Fibroblast of villous mesenchyme (primary cell): ENCODE measurements around the gene PYGB. TPM values are rescaled to one million over a fixed set of nuclear protein-coding genes. Genes with fewer than 3 reads are reported as not detected.
A peak's percentile ranks its signal among the peaks of the same experiment; 100 is the strongest.

ENCODE experiments used
- DNase-seq: peaks from one replicate; pipeline ENCODE4 v3.0.0-alpha.2; 2010; ENCODE audit warnings: low read depth
- H3K4me3 ChIP-seq: 2 replicates; pipeline ENCODE4 v1.5.1; 2011; ENCODE audit warnings: low read depth, mild to moderate bottlenecking, low read length
- total RNA-seq: library from RNA; depleted of rRNA; stranded (reverse); fragments of >200 nt; gene quantifications from 2 replicates; pipeline ENCODE4 v1.2.3, GENCODE V29; 2012
- TF ChIP-seq, protein P1 (sequence below): IDR thresholded peaks from 2 replicates; pipeline ENCODE4 v1.5.1; 2012; ENCODE audit warnings: low read depth, mild to moderate bottlenecking, low read length; ENCODE audit not compliant: insufficient read depth

PYGB gene
- total RNA-seq, 1 donor, result 110 TPM

DNA sequence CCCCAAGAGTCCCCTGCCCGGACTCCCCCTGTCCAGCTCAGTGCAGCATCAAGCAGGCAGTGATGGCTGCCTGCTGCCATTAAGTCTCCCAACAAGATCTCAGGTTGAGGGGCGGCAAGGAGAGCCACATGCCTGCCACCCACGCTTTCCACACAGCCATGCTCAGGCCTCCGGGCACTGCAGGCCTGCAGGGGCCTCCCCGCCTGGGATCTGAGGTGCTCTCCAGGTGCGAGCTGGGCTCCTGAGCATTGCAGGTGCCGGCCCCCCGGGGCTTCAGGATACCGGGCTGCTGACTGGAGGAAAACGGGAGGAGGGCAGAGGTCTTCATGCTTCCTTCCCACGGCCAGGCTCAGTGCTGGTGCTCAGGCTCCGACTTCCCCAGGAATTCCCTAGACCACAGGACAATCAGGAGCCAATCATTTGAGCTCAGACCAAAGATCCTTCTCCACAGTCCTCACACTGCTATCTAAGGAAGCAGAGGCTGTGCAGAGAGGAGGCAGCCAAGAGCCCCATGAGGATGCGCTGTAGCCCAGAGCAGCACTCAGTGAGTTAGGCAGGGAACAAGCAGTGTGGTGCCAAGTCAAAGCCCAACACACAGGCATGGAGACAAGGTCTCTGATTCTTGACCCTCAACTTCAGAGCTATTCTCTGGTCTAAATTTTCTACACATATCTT is 52.7 kb downstream of the PYGB start:
- H3K4me3 ChIP-seq, result no peak overlapping the region
- DNase-seq, result peak; percentile 20
- TF ChIP-seq, protein P1, sequence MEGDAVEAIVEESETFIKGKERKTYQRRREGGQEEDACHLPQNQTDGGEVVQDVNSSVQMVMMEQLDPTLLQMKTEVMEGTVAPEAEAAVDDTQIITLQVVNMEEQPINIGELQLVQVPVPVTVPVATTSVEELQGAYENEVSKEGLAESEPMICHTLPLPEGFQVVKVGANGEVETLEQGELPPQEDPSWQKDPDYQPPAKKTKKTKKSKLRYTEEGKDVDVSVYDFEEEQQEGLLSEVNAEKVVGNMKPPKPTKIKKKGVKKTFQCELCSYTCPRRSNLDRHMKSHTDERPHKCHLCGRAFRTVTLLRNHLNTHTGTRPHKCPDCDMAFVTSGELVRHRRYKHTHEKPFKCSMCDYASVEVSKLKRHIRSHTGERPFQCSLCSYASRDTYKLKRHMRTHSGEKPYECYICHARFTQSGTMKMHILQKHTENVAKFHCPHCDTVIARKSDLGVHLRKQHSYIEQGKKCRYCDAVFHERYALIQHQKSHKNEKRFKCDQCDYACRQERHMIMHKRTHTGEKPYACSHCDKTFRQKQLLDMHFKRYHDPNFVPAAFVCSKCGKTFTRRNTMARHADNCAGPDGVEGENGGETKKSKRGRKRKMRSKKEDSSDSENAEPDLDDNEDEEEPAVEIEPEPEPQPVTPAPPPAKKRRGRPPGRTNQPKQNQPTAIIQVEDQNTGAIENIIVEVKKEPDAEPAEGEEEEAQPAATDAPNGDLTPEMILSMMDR, result peak; percentile 11

DNA sequence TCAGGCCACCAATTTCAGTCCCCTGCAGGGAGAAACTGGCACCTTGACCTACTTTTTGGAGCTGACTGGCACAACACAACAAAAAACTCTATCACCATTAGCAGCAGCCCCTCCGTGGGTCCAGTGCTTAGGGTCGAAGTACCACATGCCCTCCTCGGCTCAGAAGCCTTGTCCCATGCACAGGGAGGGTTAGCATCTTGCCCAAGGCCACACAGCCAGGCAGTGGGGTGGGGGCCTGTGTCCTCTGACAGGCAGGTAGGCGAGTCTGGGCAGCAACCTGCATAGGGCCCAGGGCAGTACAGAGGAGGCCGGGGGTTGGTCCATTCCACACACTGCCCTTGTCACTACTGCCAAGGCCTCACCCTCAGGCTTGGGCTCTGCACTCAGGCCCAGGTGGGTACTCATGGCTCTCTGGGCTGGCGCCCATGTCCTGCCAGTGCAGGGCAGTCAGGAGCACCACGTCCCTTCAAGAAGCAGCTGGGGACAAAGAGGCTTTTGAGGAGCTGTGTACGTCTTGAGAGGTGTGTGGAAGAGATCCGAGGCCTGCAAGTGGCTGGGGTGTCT is 53.6 kb downstream of the PYGB start:
- no peak for DNase-seq
- TF ChIP-seq, protein P1, result no peak
- H3K4me3 ChIP-seq, result no peak overlapping the region

DNA sequence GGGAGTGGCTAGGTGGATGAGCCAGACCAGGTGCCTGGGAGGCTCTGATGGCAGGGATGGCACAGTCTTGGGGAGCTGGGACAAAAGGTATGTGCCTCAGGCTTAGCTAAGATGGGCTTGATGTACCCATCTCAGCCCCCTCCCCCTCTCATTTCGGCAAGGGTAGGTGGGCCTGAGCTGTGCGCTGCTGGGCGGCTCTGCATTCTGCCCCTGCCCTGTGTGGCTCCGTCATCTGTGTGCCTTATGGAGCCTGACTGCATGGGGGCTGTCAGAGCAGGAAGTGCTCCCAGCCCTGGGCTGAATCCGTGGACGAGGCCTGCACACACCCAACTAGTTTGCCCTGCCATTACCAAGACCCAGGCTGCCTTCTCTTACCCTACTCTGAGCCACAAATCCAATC is 54.7 kb downstream of the PYGB start:
- no peak overlapping the region for H3K4me3 ChIP-seq
- DNase-seq, result no peak
- TF ChIP-seq, protein P1, result no peak

DNA sequence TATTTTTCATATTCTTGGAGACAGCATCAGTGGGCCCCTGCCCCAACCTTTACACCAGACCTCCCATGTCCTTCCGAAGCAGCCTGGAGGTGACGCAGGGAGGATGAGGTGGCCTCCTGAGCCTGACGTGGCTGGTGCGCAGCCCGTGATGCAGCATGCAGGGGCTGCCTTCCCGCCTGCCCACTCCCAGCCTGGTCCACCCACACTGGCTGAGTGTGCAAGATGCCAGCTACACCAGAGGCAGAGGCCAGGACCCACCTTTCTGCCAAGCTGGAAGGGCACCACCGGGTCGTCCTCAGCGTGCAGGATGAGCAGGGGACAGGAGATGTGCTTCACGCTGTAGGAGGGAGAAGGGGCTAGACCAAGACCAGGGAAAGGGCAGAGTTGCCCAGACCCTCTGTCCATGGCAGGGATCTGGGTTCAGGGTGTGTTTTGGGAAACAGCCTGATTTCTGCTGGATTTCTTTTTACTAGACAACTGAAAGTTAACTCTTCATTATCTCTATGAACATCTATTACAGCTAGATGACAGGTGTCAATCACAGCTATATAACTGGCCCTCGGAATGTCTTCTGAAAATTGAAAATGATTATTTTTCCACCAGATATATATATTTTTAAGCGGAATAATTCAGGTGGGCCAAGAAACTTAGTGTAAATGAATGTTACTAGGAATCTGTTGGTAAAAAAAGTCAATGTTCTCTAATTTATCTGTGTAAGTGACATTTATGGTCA is 55.6 kb downstream of the PYGB start:
- TF ChIP-seq, protein P1, result no peak
- no peak overlapping the region for H3K4me3 ChIP-seq
- no peak for DNase-seq

DNA sequence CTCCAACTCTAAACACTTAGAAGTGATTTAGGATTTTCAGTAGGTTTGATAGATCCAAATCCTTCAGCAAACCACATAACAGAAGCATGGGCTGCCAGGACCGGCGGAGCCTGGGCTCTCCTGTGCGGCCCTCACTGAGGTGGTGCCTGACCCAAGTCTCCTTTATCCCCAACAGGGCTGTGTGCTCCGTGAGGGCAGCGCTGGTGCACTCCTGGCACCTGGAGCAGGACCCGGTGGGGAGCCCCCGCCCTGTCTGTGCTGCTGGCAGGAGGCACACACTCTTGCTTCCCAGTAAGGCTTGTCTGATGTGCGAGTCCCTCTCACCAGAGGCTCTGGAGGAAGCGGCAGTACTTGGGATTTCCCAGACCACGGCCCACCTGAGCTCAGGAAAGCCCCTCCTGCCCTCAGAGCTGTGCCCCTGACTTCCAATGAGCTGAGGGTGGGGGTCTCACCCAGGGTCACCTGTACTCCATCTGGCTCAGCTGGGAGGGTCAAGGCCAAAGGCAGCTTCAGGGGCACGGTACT is 56.2 kb downstream of the PYGB start:
- no peak overlapping the region for H3K4me3 ChIP-seq
- no peak for DNase-seq
- TF ChIP-seq, protein P1, result no peak

DNA sequence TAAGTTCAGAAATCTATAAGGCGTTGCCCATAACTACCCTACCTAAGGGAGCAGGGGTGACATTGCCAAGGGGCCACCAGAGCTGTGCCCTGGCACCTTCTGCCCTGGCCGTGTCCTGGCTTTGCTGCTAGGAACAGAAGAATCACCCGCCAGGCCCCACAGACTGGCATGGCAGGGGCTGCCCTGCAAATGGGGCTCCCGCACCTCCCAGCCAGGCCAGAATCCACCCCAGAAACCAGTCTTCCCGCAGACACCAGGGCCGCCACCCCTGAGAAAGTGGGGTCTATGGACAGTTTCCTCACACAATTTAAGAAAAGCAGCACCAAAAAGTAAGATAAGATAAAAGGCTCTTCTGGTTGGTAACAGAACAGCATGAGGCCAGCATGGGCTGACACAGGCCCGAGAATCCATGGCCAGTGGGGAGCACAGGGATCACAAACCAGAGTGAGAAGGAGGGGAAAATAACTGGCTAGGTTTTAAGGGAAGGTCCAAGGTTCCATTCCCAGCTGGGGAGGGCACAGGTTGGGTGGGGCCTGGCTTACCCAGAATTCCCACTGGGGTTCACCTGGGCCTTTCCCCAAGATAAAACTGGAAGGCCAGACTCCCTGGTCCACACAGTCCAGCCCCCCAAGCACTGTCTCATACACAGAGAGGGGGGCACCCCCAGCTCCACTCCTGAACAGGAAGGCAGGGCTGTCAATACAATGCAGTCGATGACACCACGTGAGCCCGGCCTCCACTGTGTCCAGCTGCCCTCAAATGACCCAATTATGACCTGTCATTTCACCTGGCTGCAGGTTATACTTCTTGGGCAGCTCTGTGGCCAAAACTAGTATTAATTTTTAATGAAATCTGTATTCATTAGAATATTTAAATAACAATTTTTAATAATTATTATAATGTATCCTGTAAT is 59.4 kb downstream of the PYGB start:
- no peak for DNase-seq
- TF ChIP-seq, protein P1, result no peak
- H3K4me3 ChIP-seq, result no peak overlapping the region
